ENCODE measurements around the gene WIPF3. TPM values are rescaled to one million over a fixed set of nuclear protein-coding genes. Genes with fewer than 3 reads are reported as not detected.

WIPF3 gene
- total RNA-seq, 1 experiment from 2014 or later: 11.6 TPM

GRCh38 chr7:29825775-29826529 lies 19.6 kb downstream of the WIPF3 start:
- Histone ChIP-seq H2BK120ac (ENCODE audit: low read depth, low read length, poor library complexity, severe bottlenecking) (no peak overlapping the region), H4K8ac (replicated peaks; ENCODE audit: insufficient read length, low read depth, low read length) (no peak overlapping the region), H3K56ac (ENCODE audit: insufficient read length, low read depth, low read length) (no peak overlapping the region), H3K18ac (ENCODE audit: insufficient read length, low read depth, low read length) (no peak overlapping the region), H3K9ac (ENCODE audit: extremely low read depth, insufficient read length, low read length) (no peak overlapping the region), H4K20me1 (ENCODE audit: control insufficient read depth, insufficient read depth, insufficient read length) (no peaks in the 10 kb centered on the region), H3K23me2 (ENCODE audit: insufficient read length, low read depth, low read length, poor library complexity, severe bottlenecking) (no peaks in the 10 kb centered on the region), H4K5ac (ENCODE audit: insufficient read length, low read depth, low read length) (no peak overlapping the region), H2BK15ac (ENCODE audit: low read depth, low read length) (no peak overlapping the region), H3K4me2 (ENCODE audit: insufficient read depth, insufficient read length, low read length) (no peak overlapping the region), H3K27me3 (ENCODE audit: insufficient read depth, low read length) (no peaks in the 10 kb centered on the region), H3K79me1 (ENCODE audit: insufficient read depth, low read depth, low read length, poor library complexity, severe bottlenecking) (no peaks in the 10 kb centered on the region), H3T11ph (ENCODE audit: low read length) (no peak overlapping the region), H3K23ac (ENCODE audit: insufficient read length, low read depth, low read length) (no peak overlapping the region), H2AK5ac (ENCODE audit: insufficient read length, low read length) (no peak overlapping the region), H2AFZ (ENCODE audit: low read length) (no peak overlapping the region), H3K27ac (ENCODE audit: insufficient read length, low read depth, low read length) (no peak overlapping the region), H3K4me1 (ENCODE audit: insufficient read depth, low read length) (peaks cover 4% of the 10 kb centered on the region; the same call in 1 of the 2 replicates), H2BK5ac (ENCODE audit: insufficient read length, low read length) (no peak overlapping the region), H4K91ac (ENCODE audit: insufficient read length, low read depth, low read length) (no peak overlapping the region), H3K79me2 (ENCODE audit: insufficient read depth, low read length) (no peaks in the 10 kb centered on the region), H3K4ac (ENCODE audit: low read depth, low read length) (no peak overlapping the region), H3K14ac (ENCODE audit: insufficient read depth, low read length) (no peak overlapping the region), H2BK20ac (ENCODE audit: low read depth, low read length, poor library complexity, severe bottlenecking) (no peak overlapping the region), H2BK12ac (ENCODE audit: insufficient read length, low read depth, low read length) (no peak overlapping the region), H3K9me3 (ENCODE audit: control insufficient read depth, low read depth, low read length) (no peaks in the 10 kb centered on the region)
- H3K4me1 Mint-ChIP-seq: peaks cover 14 to 20% of the 10 kb centered on the region in 2 experiments
- no peaks in the 10 kb centered on the region for H3K36me3 Mint-ChIP-seq (ENCODE audit: insufficient read depth in 1 of 3, low read depth in 3 of 3)
- H3K27ac Mint-ChIP-seq: no peak overlapping the region
- no peaks in the 10 kb centered on the region; the same call in 1 of the 2 replicates for H3K27me3 Mint-ChIP-seq (ENCODE audit: low read depth)
- no CpG with 5 or more reads among the region's 7 CpGs for WGBS (ENCODE audit: extremely low coverage, insufficient read length, low lambda C conversion rate)
- DNase-seq: no peak
- TF ChIP-seq, protein P1, sequence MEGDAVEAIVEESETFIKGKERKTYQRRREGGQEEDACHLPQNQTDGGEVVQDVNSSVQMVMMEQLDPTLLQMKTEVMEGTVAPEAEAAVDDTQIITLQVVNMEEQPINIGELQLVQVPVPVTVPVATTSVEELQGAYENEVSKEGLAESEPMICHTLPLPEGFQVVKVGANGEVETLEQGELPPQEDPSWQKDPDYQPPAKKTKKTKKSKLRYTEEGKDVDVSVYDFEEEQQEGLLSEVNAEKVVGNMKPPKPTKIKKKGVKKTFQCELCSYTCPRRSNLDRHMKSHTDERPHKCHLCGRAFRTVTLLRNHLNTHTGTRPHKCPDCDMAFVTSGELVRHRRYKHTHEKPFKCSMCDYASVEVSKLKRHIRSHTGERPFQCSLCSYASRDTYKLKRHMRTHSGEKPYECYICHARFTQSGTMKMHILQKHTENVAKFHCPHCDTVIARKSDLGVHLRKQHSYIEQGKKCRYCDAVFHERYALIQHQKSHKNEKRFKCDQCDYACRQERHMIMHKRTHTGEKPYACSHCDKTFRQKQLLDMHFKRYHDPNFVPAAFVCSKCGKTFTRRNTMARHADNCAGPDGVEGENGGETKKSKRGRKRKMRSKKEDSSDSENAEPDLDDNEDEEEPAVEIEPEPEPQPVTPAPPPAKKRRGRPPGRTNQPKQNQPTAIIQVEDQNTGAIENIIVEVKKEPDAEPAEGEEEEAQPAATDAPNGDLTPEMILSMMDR (conservative IDR thresholded peaks at IDR 0.05): no peak
- H3K4me3 Mint-ChIP-seq: no peak overlapping the region
- no peaks in the 10 kb centered on the region; a peak in 1 of 5 replicates for H3K9me3 Mint-ChIP-seq

Data from H9 (cell line).